WERI-Rb-1 (cell line): Measurements from ENCODE around the gene TMEM192.
A peak's percentile ranks its signal among the peaks of the same experiment; 100 is the strongest.
"Not testable (repeated sequence)": the region's sequence is repeated elsewhere in the genome, so short reads cannot be mapped to it uniquely, and the experiment has no call there.

Source experiments
- DNase-seq: peaks from one replicate; pipeline ENCODE4 v3.0.0-alpha.2; 2020
- H3K27ac ChIP-seq: fragments of 250-450 bp; sonication (Bioruptor Pico); 2 replicates; pipeline ENCODE4 v1.5.1; 2020; ENCODE audit warnings: mild to moderate bottlenecking, moderate library complexity
- H3K27me3 ChIP-seq: fragments of 250-450 bp; sonication (Bioruptor Pico); 2 replicates; pipeline ENCODE4 v1.5.1; 2021; ENCODE audit warnings: mild to moderate bottlenecking, low read depth, moderate library complexity; ENCODE audit not compliant: insufficient read depth, severe bottlenecking
- H3K36me3 ChIP-seq: fragments of 250-450 bp; sonication (Bioruptor Pico); 2 replicates; pipeline ENCODE4 v1.5.1; 2020; ENCODE audit warnings: mild to moderate bottlenecking, moderate library complexity
- H3K4me3 ChIP-seq: 2 replicates; pipeline ENCODE4 v1.5.1; 2011; ENCODE audit warnings: low read depth, mild to moderate bottlenecking, control low read depth, low read length
- H3K9me3 ChIP-seq: fragments of 250-450 bp; sonication (Bioruptor Pico); 2 replicates; pipeline ENCODE4 v1.5.1; 2021; ENCODE audit warnings: mild to moderate bottlenecking, moderate library complexity; ENCODE audit not compliant: severe bottlenecking
- CTCF ChIP-seq: IDR thresholded peaks from 2 replicates; pipeline ENCODE4 v1.5.1; 2011; ENCODE audit warnings: low read depth, mild to moderate bottlenecking, control low read depth, inconsistent platforms, low read length

The TMEM192 gene

DNA sequence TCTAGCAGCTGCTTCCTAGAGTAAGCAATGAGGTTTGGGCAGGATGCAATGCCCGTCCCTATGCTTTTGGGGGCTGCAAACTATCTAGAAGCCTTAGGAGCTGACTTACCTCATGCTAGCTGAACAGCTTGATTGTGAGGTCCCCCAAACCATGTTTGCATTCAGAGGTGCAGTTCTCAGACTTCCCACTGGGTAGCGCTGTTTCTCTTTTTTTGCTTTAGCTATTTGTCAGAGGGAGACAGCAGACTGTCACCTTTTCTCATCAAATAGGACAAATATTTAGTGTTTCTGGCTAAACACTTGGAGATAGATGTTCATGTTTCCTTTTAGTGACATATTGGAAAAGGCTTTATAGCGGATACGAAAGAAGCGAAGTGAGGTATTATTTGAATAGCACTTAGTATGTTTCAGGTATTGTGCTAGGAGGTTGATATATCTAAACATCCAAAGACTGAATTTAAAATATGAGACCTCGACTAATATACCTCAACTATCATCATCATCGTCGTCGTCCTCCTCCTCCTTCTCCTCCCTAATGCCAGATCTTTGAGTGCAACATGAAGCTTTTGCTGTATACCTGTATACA lies 18.7 kb upstream of the TMEM192 start:
- Histone ChIP-seq H3K9me3 (no peaks in the 10 kb centered on the region), H3K27ac (no peak overlapping the region), H3K4me3 (no peak overlapping the region), H3K27me3 (no peaks in the 10 kb centered on the region), H3K36me3 (no peaks in the 10 kb centered on the region)
- TF ChIP-seq CTCF, result peak; percentile 93
- peak; percentile 74 for DNase-seq

GRCh38 chr4:165129924-165130323 lies 17.3 kb upstream of the TMEM192 start:
- Histone ChIP-seq H3K27ac (no peak overlapping the region), H3K9me3 (no peaks in the 10 kb centered on the region), H3K4me3 (no peak overlapping the region), H3K27me3 (no peaks in the 10 kb centered on the region), H3K36me3 (no peaks in the 10 kb centered on the region)
- DNase-seq, result no peak
- TF ChIP-seq CTCF, result no peak

DNA sequence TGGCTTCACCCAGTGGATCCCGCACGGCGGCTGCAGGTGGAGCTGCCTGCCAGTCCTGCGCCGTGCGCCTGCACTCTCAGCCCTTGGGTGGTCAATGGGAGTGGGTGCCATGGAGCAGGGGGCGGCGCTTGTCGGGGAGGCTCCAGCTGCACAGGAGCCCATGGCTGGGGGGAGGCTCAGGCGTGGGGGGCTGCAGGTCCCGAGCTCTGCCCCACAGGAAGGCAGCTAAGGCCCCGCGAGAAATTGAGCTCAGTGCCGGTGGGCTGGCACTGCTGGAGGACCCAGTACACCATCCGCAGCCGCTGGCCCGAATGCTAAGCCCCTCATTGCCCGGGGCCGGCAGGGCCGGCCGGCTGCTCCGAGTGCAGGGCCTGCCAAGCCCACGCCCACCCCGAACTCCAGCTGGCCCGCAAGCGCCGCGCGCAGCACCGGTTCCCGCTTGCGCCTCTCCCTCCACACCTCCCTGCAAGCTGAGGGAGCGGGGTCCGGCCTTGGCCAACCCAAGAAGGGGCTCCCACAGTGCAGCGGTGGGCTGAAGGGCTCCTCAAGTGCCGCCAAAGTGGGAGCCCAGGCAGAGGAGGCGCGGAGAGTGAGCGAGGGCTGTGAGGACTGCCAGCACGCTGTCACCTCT lies 13.3 kb upstream of the TMEM192 start:
- H3K4me3 ChIP-seq, DNase-seq, H3K27ac ChIP-seq, H3K36me3 ChIP-seq, H3K27me3 ChIP-seq, H3K9me3 ChIP-seq: not testable (repeated sequence)

GRCh38 chr4:165124488-165124887 lies 11.8 kb upstream of the TMEM192 start:
- Histone ChIP-seq H3K36me3 (no peaks in the 10 kb centered on the region), H3K9me3 (peaks cover 3% of the 10 kb centered on the region), H3K27me3 (no peaks in the 10 kb centered on the region), H3K27ac (no peak overlapping the region), H3K4me3 (no peak overlapping the region)
- DNase-seq, result no peak
- TF ChIP-seq CTCF, result no peak

DNA sequence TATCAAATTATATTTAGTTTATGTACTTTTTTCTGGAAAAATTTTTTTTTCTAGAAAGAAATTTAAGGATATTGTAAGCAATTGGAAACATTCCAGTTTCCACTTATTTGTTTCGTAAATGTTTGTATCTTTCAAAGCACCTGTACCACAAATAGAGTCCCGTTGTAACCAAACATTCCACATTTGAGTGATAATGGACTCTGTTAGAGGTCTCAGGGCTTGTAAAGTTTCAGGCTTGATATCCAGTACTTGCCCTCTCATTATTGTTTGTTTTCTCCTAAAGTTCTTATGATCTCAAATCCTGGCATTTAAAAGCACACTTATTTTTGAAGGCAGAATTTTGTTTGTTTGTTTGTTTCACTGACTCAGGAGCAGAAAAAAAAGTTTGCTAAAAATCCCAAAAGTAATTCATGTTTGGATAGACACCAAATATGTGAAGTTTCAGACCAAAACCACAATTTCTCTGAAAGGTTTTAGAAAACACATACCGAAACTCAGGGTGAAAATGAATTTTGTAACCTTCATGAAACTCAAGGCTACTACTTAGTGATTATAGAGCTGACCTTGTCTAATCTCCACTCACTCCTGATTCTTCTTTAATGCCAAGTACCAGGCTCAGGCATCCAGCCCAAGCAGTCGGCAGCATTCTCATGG lies 5.7 kb upstream of the TMEM192 start:
- H3K27ac ChIP-seq, result no peak overlapping the region
- H3K9me3 ChIP-seq, result peaks cover 3% of the 10 kb centered on the region
- no peak for DNase-seq
- no peaks in the 10 kb centered on the region for H3K36me3 ChIP-seq
- no peaks in the 10 kb centered on the region for H3K27me3 ChIP-seq
- no peak overlapping the region for H3K4me3 ChIP-seq
- no peak for TF ChIP-seq CTCF

- TF ChIP-seq CTCF, result no peak
- Histone ChIP-seq H3K27ac (no peak overlapping the region), H3K4me3 (no peak overlapping the region), H3K9me3 (no peaks in the 10 kb centered on the region), H3K27me3 (no peaks in the 10 kb centered on the region), H3K36me3 (peaks cover 5% of the 10 kb centered on the region)
- DNase-seq, result no peak
Measured at GRCh38 chr4:165115301-165115700, 2.6 kb upstream of the TMEM192 start.
